Smooth muscle cell of the brain vasculature (primary cell): Measurements from ENCODE around the gene ZNF394.
"Not testable (repeated sequence)": the region's sequence is repeated elsewhere in the genome, so short reads cannot be mapped to it uniquely, and the experiment has no call there.

ENCODE experiments used
- DNase-seq: peaks from one replicate; pipeline ENCODE4 v3.0.0-alpha.2; 2012; ENCODE audit warnings: low read depth, low spot score

Gene ZNF394

GRCh38 chr7:99499721-99500636 is at the start of gene ZNF394:
Gene ZNF394, minus strand, starts transcription at chr7:99500281. Its CDS starts 188 bp downstream, at chr7:99500093.
- DNase-seq: peak; percentile 64

- not testable (repeated sequence) for DNase-seq
These were observed 49.5 kb upstream of the ZNF394 start for GRCh38 chr7:99549545-99549944.

GRCh38 chr7:99545308-99545707 is 45.2 kb upstream of the ZNF394 start:
- DNase-seq: not testable (repeated sequence)

- no peak for DNase-seq
These were observed 43.8 kb upstream of the ZNF394 start for GRCh38 chr7:99543916-99544315.

GRCh38 chr7:99543081-99543671 is 43.1 kb upstream of the ZNF394 start:
- DNase-seq: no peak

- no peak for DNase-seq
These were observed 41.1 kb upstream of the ZNF394 start for GRCh38 chr7:99541212-99541611.

GRCh38 chr7:99540542-99540941 is 40.5 kb upstream of the ZNF394 start:
- DNase-seq: no peak

GRCh38 chr7:99539213-99539811 is 39.2 kb upstream of the ZNF394 start:
- no peak for DNase-seq

GRCh38 chr7:99535667-99536066 is 35.6 kb upstream of the ZNF394 start:
- DNase-seq: no peak

GRCh38 chr7:99531354-99531765 is 31.3 kb upstream of the ZNF394 start:
- no peak for DNase-seq

- no peak for DNase-seq
These were observed 25.8 kb upstream of the ZNF394 start for GRCh38 chr7:99525713-99526440.

- no peak for DNase-seq
These were observed 21.3 kb upstream of the ZNF394 start for GRCh38 chr7:99521399-99521798.

GRCh38 chr7:99514050-99514449 is 14.0 kb upstream of the ZNF394 start:
- no peak for DNase-seq

GRCh38 chr7:99505324-99505662 is 5.2 kb upstream of the ZNF394 start:
- no peak for DNase-seq

GRCh38 chr7:99504603-99505323 is 4.7 kb upstream of the ZNF394 start, which contains the start of gene ZKSCAN5:
Gene ZKSCAN5, plus strand, starts transcription at chr7:99504662. Its CDS starts 1,383 bp downstream, at chr7:99506045.
- DNase-seq: peak; percentile 97

- DNase-seq: no peak
These were observed 4.2 kb upstream of the ZNF394 start for GRCh38 chr7:99504281-99504602.

- not testable (repeated sequence) for DNase-seq
These were observed 1.2 kb upstream of the ZNF394 start for GRCh38 chr7:99501236-99501635.

GRCh38 chr7:99500637-99501009 is 542 bp upstream of the ZNF394 start:
- DNase-seq: no peak

GRCh38 chr7:99499371-99499720 is 735 bp downstream of the ZNF394 start:
- no peak for DNase-seq

- no peak for DNase-seq
These were observed 1.5 kb downstream of the ZNF394 start for GRCh38 chr7:99498546-99498944.

- DNase-seq: no peak
These were observed 2.1 kb downstream of the ZNF394 start for GRCh38 chr7:99497766-99498545.
